SK-MEL-5 (cell line): Measurements from ENCODE around the gene CFAP61. TPM values are rescaled to one million over a fixed set of nuclear protein-coding genes. Genes with fewer than 3 reads are reported as not detected.
"Not testable (repeated sequence)": the region's sequence is repeated elsewhere in the genome, so short reads cannot be mapped to it uniquely, and the experiment has no call there.

Experiments used
- DNase-seq: peaks from one replicate; pipeline ENCODE4 v3.0.0-alpha.2; 2016; ENCODE audit warnings: low read depth, low spot score
- in situ Hi-C: cut with HindIII; loops from 2 replicates; pipeline ENCODE4 v1.10.0; 2016; ENCODE audit warnings: low sequenced_read_pairs, high pct_unique_total_duplicates, low pct_unique_long_range_greater_than_20kb
- total RNA-seq: library from RNA; depleted of rRNA; stranded (reverse); fragments of >200 nt; shearing (Covaris generic); gene quantifications from 2 replicates; pipeline ENCODE4 v1.2.3, GENCODE V29; 2014

The CFAP61 gene
- total RNA-seq, 1 experiment from 2014 or later: 39.3 TPM

DNA sequence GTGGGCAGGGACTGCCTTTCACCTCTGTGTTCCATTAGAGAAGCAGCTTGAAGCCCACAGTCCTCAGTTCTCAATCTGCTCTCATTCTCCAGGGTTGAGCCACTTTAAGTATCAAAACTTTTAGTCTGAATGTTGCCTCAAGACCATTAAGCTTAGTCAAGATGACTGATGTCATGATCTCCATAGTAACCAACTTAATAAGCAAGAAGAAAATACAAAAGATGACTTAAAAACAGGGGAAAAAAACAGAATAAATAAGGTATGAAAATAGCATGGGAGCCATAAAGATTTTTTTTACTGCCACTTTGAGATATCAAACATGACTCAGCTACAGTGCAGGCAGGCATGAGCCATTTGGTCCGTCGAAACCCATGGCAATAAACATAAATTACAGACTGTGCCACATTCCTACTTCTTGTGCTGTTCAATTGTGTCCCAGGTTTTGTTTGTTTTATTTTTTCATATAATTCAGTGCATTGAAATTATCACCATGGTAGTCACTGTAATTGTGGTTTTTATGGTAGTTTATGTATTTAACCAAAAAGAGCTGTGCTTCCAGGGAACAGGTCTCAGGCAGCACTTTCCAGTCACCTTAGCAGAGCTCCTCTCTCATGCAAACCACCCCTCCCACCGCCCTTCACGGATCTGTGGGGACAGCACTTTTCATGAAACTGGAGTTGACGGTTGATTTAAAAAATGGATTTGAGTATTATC, 159.1 kb downstream of the CFAP61 start:
- no peak for DNase-seq
- in situ Hi-C loops: no loop called here

DNA sequence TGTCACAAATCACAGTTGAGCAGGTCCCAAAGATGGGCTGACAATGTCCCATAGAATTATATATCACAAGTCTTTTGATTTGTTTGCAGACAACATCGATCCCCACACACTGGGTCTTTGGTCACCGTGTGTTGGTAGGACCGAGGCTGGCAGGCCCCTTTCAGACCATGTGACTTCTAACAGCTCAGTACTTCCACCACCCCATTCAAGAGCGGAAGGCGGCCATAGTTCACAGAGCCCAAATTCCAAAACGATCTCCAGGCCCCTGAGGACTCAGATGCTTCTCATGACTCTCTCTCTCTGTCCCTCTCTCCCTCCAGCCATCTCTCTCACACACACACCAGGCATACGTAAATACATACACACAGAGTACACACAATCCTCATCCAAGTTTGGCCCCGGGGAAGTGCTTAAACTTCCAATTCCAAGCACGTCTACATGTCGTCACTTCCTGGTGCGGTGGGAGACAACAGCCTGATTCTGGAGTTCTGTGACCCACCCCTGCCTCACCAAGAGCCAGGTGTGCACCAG, 159.7 kb downstream of the CFAP61 start:
- in situ Hi-C loops: no loop called here
- no peak for DNase-seq

DNA sequence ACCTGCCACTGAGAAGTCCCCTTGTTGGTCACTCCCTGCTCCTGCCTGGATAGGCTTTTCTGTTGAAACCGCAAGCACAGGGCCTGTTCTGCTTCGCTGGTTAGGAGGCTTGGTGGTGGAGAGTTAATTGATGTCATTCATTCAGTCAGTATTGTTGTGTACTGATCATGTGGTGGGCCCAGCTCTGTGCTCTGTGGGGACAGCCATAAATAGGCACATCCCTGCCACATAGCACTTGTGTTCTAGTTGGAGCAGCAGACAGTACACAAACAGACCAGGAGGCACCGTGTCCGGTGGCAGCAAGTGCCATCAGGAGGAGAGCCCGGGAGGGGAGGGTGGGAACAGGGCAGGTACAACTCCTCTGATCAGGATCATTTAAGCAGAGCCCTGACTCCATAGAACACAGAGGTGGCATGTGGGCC, 160.4 kb downstream of the CFAP61 start:
- in situ Hi-C loops: no loop called here
- DNase-seq: no peak

DNA sequence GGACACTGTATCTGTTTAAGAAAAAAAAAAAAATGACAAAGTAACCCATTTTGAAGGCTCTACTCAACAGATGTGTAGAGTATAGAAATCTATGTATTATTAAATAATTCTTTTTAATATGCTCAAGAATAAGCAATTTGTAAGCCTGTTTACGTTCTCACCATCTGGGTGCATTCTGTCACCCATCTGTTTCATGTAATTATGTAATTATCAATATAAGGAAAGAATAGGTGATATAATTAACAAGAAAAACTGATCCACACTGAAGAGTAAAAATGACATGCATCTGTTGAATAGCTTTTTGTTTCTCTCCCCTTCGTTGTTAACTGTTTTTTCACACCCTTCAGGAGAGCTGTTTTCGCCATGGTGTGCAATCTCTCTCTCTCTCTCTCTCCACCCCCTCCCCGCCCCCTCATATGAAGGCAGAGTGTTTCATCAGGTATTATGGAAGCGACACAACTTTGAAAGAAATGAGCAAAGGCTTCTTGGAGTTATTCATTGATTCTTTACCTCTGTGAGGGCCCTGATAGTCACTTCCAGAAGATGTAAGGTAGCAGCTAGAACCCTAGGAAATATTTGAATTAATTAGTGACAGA, 161.3 kb downstream of the CFAP61 start:
- in situ Hi-C loops: no loop called here
- DNase-seq: no peak

DNA sequence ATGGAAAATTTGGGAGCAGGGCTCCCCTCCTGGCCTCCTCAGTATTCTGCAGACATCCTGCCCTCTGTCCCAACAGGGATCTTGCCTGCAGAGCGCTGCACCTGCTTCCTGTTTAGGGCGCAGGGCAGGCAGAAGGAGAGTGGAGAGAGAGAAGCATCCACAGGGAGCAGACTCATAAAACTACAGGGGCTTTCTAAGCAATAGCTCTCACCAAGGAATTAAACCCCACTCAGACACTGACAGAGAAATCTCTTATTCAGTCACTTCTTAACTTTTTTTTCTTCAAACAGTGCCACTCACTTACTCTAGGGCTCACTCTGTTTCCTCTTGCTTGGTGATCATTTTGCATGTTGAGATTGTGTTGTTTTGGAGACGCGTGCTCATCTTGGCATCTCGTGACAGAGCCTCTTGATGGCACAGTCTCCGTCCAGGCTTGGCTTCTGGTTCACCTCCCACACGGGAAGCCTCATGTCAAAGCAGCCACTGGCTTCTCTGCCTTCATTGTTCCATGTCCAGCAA, 162.5 kb downstream of the CFAP61 start:
- in situ Hi-C loops: no loop called here
- no peak for DNase-seq

DNA sequence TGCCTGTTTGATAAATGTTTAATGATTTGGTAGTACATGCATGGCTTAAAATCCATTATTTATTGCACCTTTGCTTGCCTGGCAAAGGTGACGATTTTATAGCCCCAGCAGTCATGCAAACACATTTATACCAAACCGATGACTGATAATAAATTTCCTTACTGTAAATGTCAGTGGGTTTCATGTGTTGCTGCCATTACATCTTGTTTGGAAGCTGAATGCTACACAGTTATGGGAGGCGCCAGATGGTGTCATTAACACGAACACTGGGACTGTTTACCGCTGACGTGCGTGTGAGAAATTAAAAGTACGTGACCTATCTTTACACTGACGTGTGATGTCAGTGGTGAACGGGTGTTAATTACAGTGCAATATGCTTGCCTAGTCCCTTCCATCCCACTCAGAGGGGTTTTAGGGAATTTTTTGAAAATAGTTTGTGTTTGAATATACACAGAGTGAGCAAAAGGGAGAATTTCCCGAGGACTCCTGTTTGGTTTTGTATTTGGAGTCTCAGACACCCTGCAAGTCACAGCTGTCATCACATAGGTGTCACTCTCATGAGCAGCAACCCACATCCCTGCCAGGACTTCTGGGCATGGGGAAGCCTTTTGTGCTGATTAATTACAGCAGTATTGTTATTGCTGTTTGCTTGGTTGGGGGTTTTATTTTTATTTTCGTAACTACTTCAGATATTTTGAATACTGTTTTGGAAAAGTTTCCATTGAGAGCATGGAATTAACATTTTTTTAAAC, 163.8 kb downstream of the CFAP61 start:
- no peak for DNase-seq
- in situ Hi-C loops: no loop called here

DNA sequence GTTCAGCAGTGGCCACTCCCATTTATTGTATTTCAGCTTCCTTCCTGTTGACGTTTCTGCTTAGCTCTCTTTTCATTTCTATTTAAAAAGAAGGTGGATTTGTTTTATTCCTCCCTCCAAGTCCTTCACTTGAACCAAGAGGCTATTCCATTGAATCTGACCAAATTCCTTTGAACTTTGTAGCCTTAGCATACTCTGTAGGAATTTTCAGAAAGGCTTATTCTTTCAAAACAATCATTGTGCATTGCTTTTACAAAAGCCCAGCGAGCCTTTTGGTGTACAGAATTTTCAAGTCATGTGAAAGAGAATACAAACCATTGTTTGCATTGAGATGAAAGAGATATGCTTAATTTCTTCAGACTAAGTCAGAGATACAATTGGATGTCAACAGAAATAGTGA, 164.6 kb downstream of the CFAP61 start:
- DNase-seq: no peak

DNA sequence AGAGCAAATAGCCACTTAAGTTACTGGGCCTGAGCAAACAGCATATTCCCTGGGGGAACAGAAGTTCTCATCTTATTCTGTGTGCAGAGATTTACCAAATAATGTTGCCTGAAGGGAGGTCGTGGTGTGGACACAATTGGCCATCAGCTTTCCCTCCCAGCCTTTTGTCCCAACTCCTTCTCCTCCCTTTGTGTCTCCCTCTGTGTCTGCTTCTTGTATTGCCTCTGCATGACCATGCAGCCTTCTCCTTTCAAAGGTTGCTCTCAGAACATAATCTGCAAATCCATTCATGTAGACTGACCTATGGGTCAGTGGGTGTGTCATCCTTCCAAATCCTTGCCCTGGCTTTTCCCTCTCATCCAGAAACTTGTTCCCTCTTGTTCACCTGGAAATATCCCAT, 165.3 kb downstream of the CFAP61 start:
- DNase-seq: no peak
- in situ Hi-C loops: no loop called here

More for the DNA sequence above, 164.6 kb downstream of the CFAP61 start:
- in situ Hi-C loops: no loop called here

DNA sequence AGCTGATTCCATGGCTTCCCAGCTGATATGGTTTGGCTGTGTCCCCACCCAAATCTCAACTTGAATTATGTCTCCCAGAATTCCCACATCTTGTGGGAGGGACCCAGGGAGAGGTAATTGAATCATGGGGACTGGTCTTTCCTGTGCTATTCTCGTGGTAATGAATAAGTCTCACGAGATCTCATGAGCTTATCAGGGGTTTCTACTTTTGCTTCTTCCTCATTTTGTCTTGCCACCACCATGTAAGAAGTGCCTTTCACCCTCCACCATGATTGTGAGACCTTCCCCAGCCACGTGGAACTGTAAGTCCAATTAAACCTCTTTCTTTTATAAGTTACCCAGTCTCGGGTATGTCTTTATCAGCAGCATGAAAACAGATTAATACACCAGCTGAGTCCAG, 165.8 kb downstream of the CFAP61 start:
- DNase-seq, in situ Hi-C loops: not testable (repeated sequence)

DNA sequence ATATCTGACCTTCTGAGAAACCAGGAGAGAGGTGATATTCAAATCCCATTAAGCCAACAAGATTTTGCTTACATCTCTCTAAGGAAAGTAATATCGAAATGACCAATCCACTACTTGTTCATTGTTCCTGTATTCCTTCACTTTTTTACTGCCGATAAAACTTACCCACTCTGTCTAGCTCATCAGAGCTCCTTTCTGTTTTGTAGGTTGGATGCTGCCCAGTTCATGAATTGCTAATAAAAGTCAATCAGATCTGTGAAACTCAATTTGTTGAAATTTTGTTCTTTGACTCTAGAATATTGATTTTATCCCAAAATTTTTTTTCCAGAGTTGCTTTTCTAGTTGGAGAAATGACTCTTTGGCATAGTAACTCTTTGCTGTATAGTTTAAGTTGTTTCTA, 166.7 kb downstream of the CFAP61 start:
- in situ Hi-C loops: no loop called here
- no peak for DNase-seq

DNA sequence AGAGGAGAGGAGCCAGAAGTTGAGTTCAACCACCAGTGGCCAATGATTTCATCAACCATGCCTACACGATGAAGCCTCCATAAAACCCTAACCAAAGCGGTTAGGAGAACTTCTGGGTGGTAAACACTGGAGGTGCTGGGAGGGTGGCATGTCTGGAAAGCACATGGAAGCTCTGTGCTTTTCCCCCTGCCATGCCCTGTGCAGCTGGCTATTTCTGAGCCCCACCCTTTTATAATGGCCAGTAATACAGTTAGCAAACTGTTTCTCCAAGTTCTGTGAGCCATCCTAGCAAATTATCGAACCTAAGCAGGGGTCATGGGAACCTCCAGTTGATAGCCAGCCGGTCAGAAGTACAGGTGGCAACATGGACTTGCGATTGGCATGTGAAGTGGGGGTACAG, 167.8 kb downstream of the CFAP61 start:
- in situ Hi-C loops: no loop called here

DNA sequence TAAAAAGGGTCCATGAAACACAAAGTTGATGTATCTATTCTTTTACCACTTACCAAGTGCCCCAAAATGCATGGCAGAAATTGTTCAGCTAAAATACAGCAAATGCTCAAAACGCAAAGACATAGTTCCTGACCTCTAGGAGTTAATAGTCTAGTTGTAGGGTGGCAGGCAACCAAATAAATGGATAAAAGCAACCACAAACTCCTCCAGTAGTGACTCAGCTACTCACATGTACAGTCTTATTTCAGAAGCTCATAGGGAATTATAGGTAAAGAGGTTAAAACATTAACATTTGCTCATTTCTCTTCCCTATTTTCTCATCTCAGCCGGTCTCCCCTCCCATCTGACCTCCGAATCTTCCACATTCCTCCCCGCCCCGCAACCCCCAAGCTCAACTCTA, 171.6 kb downstream of the CFAP61 start:
- DNase-seq: no peak
- in situ Hi-C loops: no loop called here

More for the DNA sequence above, 167.8 kb downstream of the CFAP61 start:
- no peak for DNase-seq

DNA sequence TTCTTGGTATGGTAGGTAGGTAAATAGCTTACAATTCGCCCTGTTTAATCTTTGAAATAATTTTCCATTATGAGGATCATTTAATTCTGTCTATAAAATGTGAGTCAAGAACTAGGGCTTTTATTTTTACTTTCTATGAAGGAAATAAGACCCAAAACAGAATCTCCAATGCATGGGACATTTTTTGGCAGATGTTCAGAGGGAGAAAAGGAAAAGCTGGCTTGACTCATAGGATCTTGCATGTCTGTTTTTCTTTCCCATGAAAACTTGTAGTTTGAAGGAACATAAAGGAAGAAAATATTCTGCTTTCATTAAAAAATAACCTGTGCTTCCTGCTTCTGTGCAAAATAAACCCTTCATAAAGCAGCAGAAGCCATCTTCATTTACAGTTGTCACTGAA, 172.5 kb downstream of the CFAP61 start:
- in situ Hi-C loops: no loop called here
- DNase-seq: no peak

DNA sequence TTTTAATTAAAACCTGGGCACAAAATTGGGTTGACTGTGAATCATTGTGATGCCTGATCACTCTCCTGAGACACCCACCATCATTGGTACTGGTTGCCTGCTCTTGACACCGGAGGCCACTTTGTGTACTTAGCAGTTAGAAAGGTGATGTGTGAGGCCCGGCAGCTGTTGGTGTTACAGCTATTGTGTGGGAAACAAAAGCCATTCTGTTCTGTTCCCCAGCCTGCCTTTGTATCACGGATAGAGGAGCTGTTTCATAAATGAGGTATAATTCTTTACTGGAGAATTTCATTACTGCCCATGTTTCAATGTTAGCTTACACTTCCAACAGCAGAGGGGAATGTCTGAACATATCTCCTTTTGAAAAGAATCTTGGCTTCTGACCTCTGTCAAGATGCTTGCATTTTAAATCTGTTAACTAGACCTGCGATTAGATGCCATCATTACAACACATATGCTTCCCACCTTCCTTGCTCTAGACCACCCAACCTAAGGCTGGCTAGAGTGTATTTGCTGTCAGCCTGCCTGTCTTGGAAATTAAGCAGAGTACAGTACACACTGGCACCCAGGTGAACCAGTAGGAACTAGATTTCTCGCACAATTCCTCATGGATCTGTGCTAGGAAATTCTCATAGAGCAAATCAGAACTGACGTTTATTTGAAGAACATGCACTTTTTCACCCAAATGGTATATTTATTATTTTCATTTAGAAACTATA, 173.2 kb downstream of the CFAP61 start:
- in situ Hi-C loops: no loop called here
- no peak for DNase-seq

DNA sequence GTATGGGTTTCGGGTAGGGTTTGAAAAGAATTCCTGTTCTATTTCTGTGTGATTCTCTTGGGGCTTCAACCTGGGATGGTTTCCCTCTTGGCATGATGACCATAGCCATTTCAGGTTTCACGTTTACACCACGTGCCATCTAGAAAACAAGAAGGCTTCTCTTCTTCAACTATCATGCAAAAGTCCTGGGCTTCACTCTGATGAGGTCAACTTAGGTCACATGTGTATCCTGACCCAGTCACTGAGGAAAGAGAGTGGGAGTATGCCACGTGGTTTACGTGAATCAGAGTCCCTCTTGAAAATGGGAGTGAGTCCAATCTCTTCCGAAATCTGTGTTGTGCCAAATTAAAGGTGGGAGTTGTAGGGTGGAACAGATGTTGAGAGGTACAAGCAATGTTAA, 174.2 kb downstream of the CFAP61 start:
- in situ Hi-C loops: no loop called here
- peak; percentile 68 for DNase-seq

DNA sequence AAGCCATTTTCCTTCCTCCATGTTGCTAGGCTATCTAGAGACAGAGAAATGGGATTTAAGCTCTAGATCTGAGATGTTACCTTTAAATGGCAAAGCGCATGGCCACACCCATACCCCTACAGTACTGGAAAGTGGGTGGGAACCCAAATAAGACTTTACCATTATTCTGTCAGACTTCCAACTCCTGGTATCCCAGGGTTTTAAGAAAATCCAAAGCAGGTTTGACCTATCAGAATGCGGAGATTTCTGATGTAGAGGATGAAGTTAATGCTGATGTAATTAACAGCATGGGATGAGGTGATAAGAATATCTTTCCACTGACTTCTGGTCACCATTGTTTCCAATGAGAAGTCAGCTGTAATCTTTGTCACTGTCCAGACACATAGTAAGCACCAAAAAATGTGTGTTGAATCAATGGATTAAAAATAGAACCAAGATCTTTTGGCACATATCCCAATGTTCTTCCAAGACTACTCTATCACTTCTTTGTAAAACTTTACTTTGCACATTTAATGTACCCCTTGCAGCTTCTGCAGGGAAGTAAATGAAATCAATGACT, 174.8 kb downstream of the CFAP61 start:
- no peak for DNase-seq
- in situ Hi-C loops: no loop called here

DNA sequence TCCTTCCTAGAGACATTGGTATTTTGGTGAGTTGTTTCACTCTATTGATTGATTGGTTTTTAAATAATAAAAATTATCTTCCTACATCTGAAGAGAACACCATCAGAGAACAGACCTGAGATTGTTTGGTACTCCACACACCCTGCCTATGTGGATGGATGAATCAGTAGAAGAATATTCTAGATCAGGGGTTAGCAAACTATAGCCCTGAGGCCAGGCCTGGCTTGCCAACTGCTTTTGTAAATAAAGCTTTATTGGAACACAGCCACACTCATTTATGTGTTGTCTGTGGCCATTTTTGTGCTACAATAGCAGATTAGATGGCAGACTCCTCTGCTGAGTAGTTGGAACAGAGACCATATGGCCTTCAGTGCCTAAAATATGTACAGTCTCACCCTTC, 176.0 kb downstream of the CFAP61 start:
- in situ Hi-C loops: no loop called here
- DNase-seq: no peak
